ENCODE data around the gene ROCK2.

The ROCK2 gene

DNA sequence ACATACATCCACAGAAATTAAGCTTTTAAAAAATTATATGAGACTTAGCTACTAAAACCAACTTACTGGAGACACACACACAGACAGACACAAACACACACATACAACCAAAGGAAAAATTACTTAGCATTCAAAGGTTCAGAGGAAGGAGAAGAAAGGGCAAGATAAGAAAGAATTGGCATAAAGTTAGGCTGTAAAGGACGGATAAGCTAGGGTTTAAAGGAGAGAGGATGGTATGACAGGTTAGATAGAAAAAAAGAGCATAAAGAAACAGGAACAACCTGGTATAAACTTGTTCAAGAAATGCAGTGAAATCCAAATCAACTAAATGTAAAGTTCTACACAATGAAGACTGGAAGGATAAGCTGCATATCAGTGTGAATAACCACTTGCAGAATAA is 115.7 kb downstream of the ROCK2 start:
- no peak for DNase-seq

DNA sequence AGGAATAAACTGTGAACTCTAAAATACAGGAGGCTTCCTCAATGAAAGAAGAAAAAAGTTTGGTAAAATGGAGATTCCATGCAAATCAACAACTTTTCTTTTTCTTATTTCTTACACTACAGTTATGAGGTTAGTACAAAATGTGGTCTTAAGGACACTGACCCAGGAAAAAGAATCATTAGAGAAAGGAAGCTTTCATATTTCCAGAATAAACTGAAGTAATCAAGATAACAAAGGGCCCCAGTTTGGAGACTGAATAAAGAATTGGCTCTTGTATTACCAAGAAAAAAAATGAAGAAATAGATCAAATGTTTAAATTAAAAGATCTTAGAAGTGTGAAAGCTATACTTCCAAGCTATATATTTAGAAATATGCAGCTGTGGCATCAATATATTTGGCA is 116.8 kb downstream of the ROCK2 start:
- no peak for DNase-seq

DNA sequence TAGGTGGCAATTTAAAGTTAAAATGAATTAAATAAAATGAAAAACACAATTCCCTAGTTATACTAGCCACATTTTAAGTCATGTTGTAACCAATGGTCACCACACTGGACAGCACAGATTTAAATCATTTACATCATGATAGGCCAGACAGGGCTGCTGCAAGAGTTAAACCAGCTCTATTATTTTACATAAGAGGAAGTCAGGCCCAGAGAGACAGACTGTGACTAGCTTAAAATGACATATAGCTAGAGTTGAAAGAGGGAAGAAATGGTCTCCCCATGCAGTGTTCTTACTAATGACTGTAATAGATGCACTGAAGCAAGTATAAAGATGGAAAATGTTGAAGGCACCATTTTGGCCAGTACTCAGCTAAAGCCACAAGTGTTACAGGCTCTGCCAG is 119.5 kb downstream of the ROCK2 start:
- DNase-seq, result no peak

DNA sequence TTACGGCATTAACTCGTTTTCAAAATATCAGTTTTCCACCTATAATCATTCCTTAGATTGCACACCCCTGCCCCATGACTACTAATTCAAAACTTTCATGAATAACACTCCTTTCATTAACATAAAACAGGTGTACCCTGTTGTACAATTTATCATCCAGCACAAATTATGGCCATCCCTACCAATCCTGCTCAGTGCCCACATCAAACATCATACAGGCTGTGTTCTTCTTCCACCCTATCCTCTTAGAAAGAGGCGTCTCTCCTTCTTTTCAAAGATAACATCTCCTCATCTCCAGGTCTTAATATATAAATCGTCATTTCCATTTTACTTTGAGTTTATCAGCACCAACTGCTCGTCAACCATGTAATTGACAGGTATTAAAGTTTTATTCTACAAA is 121.6 kb downstream of the ROCK2 start:
- no peak for DNase-seq

DNA sequence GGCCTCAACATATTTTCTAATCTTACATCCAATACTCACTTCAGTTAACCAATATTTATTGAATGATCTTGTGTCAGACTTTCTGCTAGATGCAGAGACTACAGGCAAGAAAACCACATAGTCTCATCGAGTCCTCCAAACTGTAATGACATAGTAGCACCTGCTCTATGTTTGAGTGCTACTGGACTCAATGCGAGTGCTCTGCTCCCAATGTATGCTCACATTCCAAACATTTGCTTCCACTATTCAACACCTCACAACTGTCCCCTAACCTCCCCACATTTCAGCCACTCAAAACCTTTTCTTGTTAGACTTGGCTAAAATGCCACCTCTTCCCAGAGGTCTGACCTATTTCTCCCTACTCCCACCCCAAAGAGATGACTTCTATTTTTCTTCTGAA is 124.0 kb downstream of the ROCK2 start:
- no peak for DNase-seq

DNA sequence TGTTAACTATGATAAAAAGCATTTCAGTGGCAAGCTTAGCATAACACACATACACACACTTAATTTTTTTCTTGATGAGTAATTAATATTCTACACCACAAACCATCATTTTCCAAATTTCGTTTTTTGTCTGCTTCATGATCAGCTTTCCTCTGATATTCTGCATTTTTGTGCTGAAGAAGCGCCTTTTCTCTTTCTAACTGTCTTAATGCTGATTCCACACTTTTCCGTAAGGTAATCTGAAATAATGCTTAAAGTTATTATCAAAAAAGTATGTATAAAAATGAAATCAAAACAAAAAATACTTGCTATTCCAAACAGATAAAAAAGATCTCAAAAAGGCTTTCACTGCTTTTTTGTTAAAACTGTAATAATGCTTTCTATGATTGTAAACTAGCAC is 129.0 kb downstream of the ROCK2 start:
- no peak for DNase-seq

GRCh38 chr2:11214770-11215169 is 129.7 kb downstream of the ROCK2 start:
- DNase-seq, result no peak

DNA sequence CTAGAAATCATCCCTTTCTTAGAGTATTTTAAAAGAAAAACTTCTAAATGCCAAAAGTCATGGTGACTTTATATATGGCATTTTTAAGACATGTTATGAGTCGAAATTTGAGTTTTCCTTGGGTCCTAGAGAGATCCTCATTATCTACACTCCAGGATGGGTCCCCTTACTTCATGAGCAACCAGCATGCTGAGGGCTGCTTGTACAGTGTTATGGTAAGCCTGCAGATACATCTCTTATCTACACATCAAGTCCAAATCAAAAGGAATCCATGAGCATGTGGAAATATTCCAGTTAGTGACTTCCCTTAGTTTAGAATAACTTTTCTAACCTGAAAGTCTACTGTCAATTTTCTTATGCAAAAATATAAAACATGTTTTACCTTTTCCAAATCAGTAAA is 130.5 kb downstream of the ROCK2 start:
- DNase-seq, result no peak

GRCh38 chr2:11213090-11213638 is 131.3 kb downstream of the ROCK2 start:
- DNase-seq, result no peak

GRCh38 chr2:11212645-11213044 is 131.8 kb downstream of the ROCK2 start:
- no peak for DNase-seq

DNA sequence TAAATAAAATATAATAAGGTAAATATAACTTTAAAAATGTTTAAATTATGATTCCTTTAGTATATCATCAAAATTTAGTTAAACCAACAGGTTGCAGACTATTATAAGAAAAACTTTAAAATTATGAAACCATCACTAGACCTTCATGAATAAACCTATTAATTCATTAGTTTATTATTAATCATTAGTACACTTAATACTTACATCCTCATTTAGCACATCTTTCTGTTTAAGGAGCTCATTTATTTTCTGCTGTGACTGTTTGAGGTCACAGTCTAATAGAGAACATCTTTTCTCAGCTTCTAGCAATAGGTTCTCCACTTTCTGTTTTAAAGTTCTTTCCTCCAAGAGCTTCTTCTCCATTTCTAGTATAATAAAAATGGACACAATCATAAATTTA is 136.4 kb downstream of the ROCK2 start:
- DNase-seq, result no peak

- DNase-seq, result peak; percentile 51 to 80
Measured at GRCh38 chr2:11203480-11203879, 141.0 kb downstream of the ROCK2 start.

DNA sequence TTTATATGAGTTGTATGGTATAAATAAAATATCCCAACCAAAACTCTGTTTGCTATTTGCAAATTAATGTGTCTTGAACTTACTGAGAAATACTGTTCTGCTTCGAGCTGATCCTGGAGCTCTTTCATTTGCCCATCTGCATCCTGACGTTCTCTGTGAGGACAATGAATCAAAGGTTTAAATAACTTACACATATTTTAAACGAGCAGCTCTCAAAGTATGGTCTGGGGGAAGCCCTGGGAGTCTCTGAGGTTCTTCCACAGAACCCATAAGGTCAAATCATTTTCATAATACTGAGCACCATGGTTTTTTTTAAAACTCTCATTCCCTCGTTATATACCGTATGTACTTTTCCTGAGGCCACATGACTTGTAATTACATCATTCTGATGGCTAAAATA is 142.5 kb downstream of the ROCK2 start:
- DNase-seq, result no peak

DNA sequence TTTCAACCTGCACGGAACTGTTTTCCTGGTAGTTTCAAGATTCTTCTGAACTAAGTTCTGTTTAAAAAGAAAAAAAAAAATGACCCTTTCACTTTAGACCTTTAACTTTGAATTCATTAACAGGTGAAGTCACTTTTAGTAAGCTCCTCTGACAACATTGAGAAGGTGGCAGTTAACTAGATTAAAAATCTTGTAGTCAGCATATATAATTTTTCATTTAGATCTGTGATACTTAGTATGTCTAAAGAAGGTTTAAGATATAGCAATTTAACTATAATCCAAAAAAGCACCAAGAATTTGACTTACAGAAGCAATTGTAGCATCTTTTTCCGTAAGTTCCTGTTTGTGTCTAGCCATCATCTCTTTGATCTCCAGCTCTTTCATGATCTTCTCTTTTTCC is 143.8 kb downstream of the ROCK2 start:
- DNase-seq, result no peak

DNA sequence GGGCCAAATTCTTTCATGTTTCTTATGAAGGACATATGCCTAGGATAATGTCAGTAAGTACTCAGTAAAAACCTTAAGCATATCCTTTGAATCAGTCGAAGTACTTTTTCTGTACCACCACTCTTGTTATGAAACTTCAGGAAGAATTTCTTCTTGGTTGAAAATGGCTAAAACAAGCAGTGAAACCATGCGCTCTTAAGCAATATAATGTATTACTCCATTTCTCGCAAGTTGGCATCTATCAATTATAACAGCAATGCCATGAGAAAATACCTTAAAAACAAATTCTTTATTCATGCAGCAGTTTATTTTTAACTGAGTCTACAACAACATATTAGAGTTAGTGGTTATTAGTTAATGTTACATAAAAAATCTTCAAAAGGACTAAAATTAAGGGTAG is 148.2 kb downstream of the ROCK2 start:
- no peak for DNase-seq

DNA sequence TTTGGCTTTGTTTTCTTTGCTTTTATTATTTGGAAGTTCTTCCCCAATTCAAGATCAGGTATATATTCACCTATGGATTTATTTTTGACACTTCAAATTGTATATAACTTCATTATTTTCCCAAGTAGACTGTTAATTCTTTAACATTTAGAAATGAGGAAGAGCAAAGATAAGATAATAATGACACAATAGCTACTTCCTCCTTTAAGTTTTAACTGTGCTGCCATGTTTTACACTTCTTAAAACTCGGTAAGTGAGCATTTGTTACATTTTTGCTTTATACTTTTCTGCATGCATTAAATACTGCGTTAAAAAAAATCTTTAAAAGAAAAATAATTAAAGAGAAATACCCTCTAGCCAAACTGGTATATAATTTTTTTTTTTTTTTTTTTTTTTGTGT is 156.7 kb downstream of the ROCK2 start:
- no peak for DNase-seq

- DNase-seq, result no peak
Measured at GRCh38 chr2:11187083-11187619, 157.3 kb downstream of the ROCK2 start.

- no peak for DNase-seq
Measured at GRCh38 chr2:11186145-11186544, 158.3 kb downstream of the ROCK2 start.

DNA sequence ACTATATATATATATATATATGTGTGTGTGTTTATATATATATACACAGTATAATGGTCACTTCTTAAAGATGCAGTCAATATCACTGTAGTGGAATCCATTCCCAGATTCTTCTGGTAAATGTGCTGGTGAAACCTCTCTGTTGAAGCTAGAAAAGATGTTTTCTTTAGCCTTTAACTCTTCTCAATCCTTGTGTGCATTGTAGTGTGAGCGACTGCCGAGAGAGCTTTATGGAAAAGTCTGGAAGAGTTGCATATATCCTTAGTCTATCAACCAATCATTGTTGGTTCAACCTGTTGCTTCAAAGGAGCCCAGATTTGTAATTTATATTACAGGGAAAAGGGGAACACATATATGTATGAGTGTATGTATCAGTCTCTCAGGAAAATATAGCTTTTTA is 161.5 kb downstream of the ROCK2 start:
- no peak for DNase-seq

DNA sequence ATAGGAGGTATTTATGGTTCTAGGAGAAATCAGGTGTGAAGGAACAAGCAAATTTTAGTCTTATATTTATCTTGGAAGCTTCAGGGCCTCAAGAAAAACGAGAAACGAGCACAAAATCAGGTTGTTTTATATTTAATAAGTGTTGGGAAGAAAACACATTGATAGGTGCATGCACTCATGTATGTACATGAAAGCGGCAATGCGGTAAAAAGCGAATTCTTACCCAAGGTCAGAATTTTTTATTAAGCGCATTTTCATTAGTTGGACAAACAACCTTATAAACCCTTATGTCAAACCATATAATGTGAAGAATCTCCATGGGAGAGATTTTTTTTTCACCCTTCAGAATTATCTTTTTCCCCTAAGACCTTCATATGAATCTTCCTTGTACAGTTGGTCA is 163.8 kb downstream of the ROCK2 start:
- DNase-seq, result no peak

DNA sequence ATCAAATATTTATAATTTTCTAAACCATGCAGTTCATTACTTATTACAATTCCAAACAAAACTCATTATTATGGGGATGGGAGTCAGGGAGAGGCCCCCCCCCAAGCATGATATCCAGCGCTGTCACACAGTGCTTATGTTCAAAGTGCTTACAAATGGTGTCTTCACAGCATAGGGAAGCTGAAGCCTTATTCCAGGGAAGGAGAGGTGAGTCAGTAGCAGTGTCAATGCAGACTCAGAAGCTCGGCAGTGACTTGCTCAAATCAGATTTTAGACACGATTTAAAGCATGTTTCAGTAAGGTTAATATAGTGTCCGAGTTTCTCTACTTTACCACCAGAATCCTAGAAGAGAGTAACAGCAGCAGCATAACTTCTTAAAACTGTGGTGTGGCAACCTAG is 164.5 kb downstream of the ROCK2 start:
- no peak for DNase-seq

- no peak for DNase-seq
Measured at GRCh38 chr2:11179196-11179595, 165.2 kb downstream of the ROCK2 start.

GRCh38 chr2:11177871-11178690 is 166.4 kb downstream of the ROCK2 start:
- no peak for DNase-seq

DNA sequence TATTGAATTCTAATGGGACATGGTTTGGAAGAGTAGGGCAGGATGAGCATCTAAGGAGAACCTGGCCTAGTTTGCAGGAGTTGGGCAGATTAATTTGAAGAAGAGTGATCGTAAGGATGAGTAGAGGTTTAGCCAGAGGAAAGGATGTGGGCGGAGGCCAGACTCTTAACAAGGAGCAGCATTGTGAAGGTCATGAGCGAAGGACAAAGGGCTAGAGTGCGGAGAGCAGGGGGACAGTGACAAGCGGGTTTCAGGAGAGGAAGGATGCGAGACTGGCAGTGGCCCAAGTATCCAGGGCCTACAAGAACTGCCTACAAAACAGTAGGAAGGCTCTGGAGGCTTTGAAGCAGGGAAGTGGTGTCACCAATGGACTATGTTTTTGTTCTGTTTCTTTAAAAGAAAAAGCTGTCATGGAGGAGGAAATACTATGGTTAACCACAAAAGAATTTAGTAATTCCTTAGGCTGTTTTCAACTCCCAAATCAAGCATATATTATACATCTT is 169.1 kb downstream of the ROCK2 start:
- DNase-seq, result peak in 1 of 2 experiments; percentile 40

- DNase-seq, result no peak
Measured at GRCh38 chr2:11174222-11174621, 170.2 kb downstream of the ROCK2 start.

Data from SW 1271 (cell line).